ENCODE results near the gene TGFBR1. TPM values are rescaled to one million over a fixed set of nuclear protein-coding genes. Genes with fewer than 3 reads are reported as not detected.

Gene TGFBR1
- total RNA-seq, 1 experiment from 2014 or later, result 31.8 TPM

GRCh38 chr9:99075246-99075912, 29.5 kb upstream of the TGFBR1 start:
- H3K27ac Mint-ChIP-seq (ENCODE audit: unreplicated experiment), result no peak overlapping the region
- POLR2A ChIA-PET, result no interaction called here
- H3K4me1 Mint-ChIP-seq (ENCODE audit: low read depth, unreplicated experiment), result no peaks in the 10 kb centered on the region
- DNase-seq, result no peak
- no TSS peak for BruUV-seq (replicated peaks)
- H3K4me3 Mint-ChIP-seq (ENCODE audit: unreplicated experiment), result no peak overlapping the region
- no peaks in the 10 kb centered on the region for H3K9me3 Mint-ChIP-seq (ENCODE audit: unreplicated experiment)
- intact Hi-C loops (cut with micrococcal nuclease; ENCODE audit: unreplicated experiment), result no loop called here
- H3K4me3 ChIP-seq (ENCODE audit: low read depth, low read length), result no peak overlapping the region
- peaks cover 20% of the 10 kb centered on the region for H3K27me3 Mint-ChIP-seq (ENCODE audit: insufficient read depth, unreplicated experiment)
- H3K9me3 ChIP-seq, result no peaks in the 10 kb centered on the region
- no peaks in the 10 kb centered on the region for H3K36me3 ChIP-seq (ENCODE audit: control insufficient read depth, insufficient read depth, low read length)
- H3K36me3 Mint-ChIP-seq (ENCODE audit: insufficient read depth, unreplicated experiment), result no peaks in the 10 kb centered on the region
- TF ChIP-seq, protein P1, sequence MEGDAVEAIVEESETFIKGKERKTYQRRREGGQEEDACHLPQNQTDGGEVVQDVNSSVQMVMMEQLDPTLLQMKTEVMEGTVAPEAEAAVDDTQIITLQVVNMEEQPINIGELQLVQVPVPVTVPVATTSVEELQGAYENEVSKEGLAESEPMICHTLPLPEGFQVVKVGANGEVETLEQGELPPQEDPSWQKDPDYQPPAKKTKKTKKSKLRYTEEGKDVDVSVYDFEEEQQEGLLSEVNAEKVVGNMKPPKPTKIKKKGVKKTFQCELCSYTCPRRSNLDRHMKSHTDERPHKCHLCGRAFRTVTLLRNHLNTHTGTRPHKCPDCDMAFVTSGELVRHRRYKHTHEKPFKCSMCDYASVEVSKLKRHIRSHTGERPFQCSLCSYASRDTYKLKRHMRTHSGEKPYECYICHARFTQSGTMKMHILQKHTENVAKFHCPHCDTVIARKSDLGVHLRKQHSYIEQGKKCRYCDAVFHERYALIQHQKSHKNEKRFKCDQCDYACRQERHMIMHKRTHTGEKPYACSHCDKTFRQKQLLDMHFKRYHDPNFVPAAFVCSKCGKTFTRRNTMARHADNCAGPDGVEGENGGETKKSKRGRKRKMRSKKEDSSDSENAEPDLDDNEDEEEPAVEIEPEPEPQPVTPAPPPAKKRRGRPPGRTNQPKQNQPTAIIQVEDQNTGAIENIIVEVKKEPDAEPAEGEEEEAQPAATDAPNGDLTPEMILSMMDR (IDR thresholded peaks at IDR 0.05; ENCODE audit: insufficient read depth in 1 of 2, low read depth in 1 of 2, low read length in 1 of 2, severe bottlenecking in 1 of 2, unreplicated experiment in 1 of 2), result no peak
- H3K27me3 ChIP-seq (replicated peaks; ENCODE audit: control insufficient read depth, insufficient read depth, low read length), result no peaks in the 10 kb centered on the region
- CTCF ChIA-PET, result no interaction called here
- no peaks in the 10 kb centered on the region for H3K4me1 ChIP-seq

- TF ChIP-seq, protein P1 (IDR thresholded peaks at IDR 0.05; ENCODE audit: insufficient read depth in 1 of 2, low read depth in 1 of 2, low read length in 1 of 2, severe bottlenecking in 1 of 2, unreplicated experiment in 1 of 2), result no peak
- POLR2A ChIA-PET, result no interaction called here
- no TSS peak for BruUV-seq (replicated peaks)
- H3K4me1 ChIP-seq, result no peaks in the 10 kb centered on the region
- no peaks in the 10 kb centered on the region for H3K27me3 ChIP-seq (replicated peaks; ENCODE audit: control insufficient read depth, insufficient read depth, low read length)
- H3K4me3 ChIP-seq (ENCODE audit: low read depth, low read length), result no peak overlapping the region
- intact Hi-C loops (cut with micrococcal nuclease; ENCODE audit: unreplicated experiment), result no loop called here
- Mint-ChIP-seq H3K9me3 (ENCODE audit: unreplicated experiment) (no peaks in the 10 kb centered on the region), H3K27ac (ENCODE audit: unreplicated experiment) (no peak overlapping the region), H3K36me3 (ENCODE audit: insufficient read depth, unreplicated experiment) (no peaks in the 10 kb centered on the region), H3K4me1 (ENCODE audit: low read depth, unreplicated experiment) (no peaks in the 10 kb centered on the region), H3K4me3 (ENCODE audit: unreplicated experiment) (no peak overlapping the region), H3K27me3 (ENCODE audit: insufficient read depth, unreplicated experiment) (peaks cover 20% of the 10 kb centered on the region)
- no peaks in the 10 kb centered on the region for H3K36me3 ChIP-seq (ENCODE audit: control insufficient read depth, insufficient read depth, low read length)
- no peaks in the 10 kb centered on the region for H3K9me3 ChIP-seq
- CTCF ChIA-PET, result no interaction called here
- DNase-seq, result no peak
These were observed 28.9 kb upstream of the TGFBR1 start for GRCh38 chr9:99076030-99076429.

- POLR2A ChIA-PET, result no interaction called here
- Mint-ChIP-seq H3K36me3 (ENCODE audit: insufficient read depth, unreplicated experiment) (no peaks in the 10 kb centered on the region), H3K27me3 (ENCODE audit: insufficient read depth, unreplicated experiment) (peaks cover 25% of the 10 kb centered on the region), H3K27ac (ENCODE audit: unreplicated experiment) (no peak overlapping the region), H3K4me1 (ENCODE audit: low read depth, unreplicated experiment) (no peaks in the 10 kb centered on the region), H3K9me3 (ENCODE audit: unreplicated experiment) (no peaks in the 10 kb centered on the region), H3K4me3 (ENCODE audit: unreplicated experiment) (no peak overlapping the region)
- H3K9me3 ChIP-seq, result no peaks in the 10 kb centered on the region
- H3K27me3 ChIP-seq (replicated peaks; ENCODE audit: control insufficient read depth, insufficient read depth, low read length), result no peaks in the 10 kb centered on the region
- no peak for DNase-seq
- CTCF ChIA-PET, result no interaction called here
- TF ChIP-seq, protein P1 (IDR thresholded peaks at IDR 0.05; ENCODE audit: insufficient read depth in 1 of 2, low read depth in 1 of 2, low read length in 1 of 2, severe bottlenecking in 1 of 2, unreplicated experiment in 1 of 2), result no peak
- no peaks in the 10 kb centered on the region for H3K4me1 ChIP-seq
- intact Hi-C loops (cut with micrococcal nuclease; ENCODE audit: unreplicated experiment), result no loop called here
- no TSS peak for BruUV-seq (replicated peaks)
- no peak overlapping the region for H3K4me3 ChIP-seq (ENCODE audit: low read depth, low read length)
- H3K36me3 ChIP-seq (ENCODE audit: control insufficient read depth, insufficient read depth, low read length), result no peaks in the 10 kb centered on the region
These were observed 28.3 kb upstream of the TGFBR1 start for GRCh38 chr9:99076483-99077171.
